GM10266 (cell line): Measurements from ENCODE around the gene ANKRD24.
A peak's percentile ranks its signal among the peaks of the same experiment; 100 is the strongest.
"Not testable (repeated sequence)": the region's sequence is repeated elsewhere in the genome, so short reads cannot be mapped to it uniquely, and the experiment has no call there.

ENCODE experiments used
- DNase-seq: peaks from one replicate; pipeline ENCODE4 v3.0.0; 2012; ENCODE audit errors: extremely low spot score
- CTCF ChIP-seq: IDR thresholded peaks from 2 replicates; pipeline ENCODE4 v1.5.1; 2012; ENCODE audit warnings: mild to moderate bottlenecking, low read depth; ENCODE audit not compliant: control insufficient read depth, insufficient read depth; ENCODE audit errors: missing control alignments

The ANKRD24 gene

DNA sequence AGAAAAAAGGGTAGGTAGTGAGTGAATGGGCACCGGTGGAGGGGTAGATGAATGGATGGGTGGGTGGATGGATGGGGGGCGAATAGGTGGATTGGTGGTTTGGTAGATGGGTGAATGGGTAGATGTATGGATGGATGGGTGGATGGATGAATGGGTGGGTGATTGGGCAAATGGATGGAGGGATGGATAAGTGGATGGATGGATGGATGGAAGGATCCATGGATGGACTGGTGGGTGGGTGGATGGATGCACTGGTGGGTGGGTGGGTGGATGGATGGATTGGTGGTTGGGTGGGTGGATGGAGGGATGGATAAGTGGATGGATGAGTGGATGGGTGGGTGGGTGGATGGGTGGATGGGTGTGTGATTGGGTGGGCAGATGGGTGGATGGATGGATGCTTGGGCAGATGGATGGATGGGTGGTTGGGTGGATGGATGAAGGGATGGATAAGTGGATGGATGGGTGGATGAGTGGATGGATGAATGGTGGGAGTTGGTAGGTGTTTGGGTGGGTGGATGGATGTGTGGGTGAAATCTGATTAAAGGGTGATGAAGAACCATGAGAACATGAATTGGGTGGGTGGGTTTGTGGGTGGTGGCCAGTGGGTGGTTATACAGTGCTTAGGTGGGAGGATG is 2.3 kb downstream of the ANKRD24 start:
- no peak for DNase-seq
- TF ChIP-seq CTCF, result no peak

GRCh38 chr19:4185413-4186086 is 3.1 kb downstream of the ANKRD24 start:
- TF ChIP-seq CTCF, result no peak
- DNase-seq, result no peak

GRCh38 chr19:4186087-4186993 is 3.9 kb downstream of the ANKRD24 start:
- DNase-seq, result peak; percentile 88
- TF ChIP-seq CTCF, result peak; percentile 84

- no peak for TF ChIP-seq CTCF
- no peak for DNase-seq
Measured at GRCh38 chr19:4187313-4188122, 5.0 kb downstream of the ANKRD24 start.

DNA sequence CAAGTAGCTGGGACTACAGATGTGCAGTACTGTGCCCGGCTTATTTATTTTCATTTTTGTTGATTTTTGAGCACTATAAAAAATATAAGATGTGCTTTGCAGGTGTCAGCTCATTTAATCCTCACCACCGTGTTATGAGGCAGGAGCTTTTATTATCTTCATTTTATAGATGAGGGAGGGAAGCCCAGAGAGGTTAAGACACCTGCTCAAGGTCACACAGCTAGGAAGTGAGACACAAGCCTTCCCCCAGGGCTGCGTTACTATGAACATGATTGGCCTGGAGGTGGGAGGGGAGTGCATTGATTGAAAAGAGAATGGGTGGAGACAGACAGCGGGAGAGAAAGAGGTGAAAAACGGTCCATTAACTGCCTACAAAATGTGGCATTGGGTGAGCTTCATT is 7.2 kb downstream of the ANKRD24 start:
- TF ChIP-seq CTCF, result no peak
- DNase-seq, result no peak

DNA sequence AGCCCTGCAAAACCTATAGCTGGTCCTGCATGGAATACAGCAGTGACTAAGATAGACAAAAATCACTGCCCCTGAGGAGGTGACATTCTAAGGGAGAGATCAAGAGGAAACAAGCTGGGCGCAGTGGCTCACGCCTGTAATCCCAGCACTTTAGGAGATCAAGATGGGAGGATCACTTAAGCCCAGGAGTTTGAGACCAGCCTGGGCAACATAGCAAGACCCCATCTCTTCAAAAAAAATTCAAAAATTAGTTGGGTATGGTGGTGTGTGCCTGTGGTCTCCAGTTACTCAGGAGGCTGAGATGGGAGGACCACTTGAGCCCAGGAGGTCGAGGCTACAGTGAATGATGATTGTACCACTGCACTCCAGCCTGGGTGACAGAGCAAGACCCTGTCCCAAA is 10.0 kb downstream of the ANKRD24 start:
- not testable (repeated sequence) for DNase-seq

DNA sequence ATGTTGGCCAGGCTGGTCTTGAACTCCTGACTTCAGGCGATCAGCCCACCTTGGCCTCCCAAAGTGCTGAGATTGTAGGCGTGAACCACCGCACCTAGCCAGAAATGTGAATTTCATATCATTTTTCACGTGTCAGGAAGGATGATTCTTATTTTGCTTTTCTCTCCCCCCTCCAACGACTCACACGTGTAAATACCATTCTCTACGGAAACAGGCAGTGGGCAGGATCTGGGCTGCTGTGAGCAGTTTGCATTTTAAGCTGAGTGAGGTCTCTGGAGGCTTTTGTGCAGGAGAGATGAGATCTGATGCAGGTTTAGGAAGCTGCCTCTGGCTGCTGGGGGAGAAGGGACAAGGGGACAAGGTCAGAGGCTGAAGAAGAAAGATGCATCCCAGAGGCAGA is 11.9 kb downstream of the ANKRD24 start:
- no peak for DNase-seq
- no peak for TF ChIP-seq CTCF
